Measurements from ENCODE around the gene ATG2A.

Gene ATG2A

DNA sequence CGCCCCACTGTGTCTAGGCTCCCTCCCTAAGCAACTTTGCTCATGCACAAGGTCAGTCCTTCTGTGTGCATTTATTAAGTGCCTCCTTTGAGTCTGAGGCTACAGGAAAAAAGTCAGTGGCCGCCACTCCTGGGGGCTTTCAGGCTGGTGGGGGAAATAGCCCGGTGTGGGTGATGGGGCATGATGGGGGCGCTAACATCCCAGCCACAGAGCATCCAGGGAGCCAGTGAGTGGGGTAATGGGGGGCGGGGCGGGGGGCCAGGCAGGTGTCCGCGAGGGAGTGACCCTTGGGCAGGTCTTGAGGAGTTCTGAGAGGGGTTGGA, 28.6 kb downstream of the ATG2A start:
- DNase-seq (ENCODE audit: low read depth in 1 of 2, low spot score in 1 of 2): no peak

DNA sequence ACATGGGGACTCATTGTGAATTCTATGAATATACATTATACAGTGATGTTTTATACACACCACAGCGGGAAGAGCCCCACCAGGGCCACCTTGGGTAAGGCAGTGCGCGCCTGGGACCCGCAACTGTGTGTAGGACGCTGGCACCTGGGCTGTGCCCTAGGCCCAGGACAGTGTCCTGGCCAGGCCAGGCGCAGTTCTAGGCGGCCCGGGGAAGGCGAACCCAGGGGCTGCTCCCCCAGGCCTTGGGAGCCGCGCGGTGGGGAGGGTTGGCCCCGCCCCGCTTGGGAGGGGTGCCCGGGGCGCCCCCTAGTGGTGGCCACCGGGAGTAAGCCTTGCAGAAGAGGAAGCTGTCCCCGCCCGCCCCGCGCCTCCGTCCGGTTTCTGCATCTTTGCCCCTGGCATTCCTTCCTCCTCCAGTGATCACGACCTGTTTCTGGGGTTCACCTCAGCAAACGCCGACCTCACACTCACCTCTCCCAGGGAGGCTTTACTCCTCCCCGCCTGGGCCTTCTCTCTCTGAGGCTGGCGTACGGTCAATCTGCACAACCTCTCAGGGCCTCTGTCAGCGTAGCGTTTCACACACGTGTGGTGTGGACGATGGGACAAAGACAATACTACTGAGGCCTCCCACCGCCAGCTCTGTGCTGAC, 29.1 kb downstream of the ATG2A start:
- DNase-seq (ENCODE audit: low read depth in 1 of 2, low spot score in 1 of 2): peak; percentile 74 to 77

DNA sequence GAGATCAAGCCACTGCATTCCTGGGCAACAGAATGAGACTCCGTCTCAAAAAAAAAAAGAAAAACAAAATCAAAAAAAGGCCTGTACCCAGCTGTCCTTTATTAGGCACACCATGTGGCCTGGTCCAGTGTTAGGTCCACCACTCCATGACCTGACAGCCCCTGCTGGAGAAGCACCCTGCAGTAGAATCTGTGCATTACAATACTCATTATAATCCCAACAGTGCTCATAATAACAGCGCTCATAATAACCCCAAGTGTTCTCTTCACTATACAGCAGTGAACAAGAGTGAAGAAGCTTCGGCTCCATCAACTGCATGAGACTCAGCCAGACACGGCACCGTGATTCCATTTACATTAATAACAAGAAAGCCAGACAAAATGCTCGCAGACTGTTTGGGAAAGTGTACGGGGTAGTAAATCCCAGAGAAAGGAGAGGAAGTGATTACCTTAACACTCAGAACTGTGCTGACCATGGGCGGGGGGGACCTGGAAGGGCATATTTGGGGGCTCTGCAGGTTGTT, 29.7 kb downstream of the ATG2A start:
- no peak for DNase-seq (ENCODE audit: low read depth in 1 of 2, low spot score in 1 of 2)

DNA sequence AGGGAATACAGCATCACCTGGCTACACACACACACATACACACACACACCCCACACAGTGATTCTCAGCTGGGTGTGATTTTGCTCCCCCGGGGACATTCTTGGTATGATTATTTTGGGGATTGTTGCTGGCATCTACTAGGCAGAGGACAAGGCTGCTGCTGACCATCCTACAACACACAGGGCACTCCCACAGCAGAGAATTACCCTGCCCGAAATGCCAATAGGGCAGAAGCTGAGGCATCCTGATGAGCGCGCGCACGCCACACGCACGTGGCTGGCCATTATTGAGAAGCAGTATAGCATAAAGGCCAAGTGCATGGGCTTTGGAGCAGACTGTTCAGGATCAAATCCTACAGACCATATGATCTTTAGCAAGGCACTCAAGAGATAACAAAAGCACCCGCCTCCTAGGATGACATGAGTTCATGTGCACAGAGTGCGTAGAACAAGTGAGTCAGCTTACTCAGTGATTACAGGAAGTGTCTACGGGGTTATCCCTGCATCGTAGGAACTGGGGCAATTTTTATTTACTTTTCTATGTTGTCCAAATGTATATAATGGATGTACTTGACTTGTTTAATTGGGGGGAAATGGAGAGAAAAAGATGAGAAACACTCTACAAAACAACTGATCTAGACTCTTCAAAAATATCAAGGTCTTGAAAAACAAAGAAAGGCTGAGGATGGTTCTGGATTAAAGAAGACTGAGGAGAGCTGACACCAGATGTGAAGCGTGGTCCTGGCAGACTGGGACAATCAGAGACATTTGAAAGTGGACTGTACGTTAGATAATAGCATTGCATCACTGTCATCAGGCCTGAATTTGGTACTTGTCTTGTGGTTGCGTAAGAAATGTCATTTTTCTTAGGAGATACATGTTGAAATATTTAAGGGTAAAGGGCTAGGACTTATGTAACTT, 31.4 kb downstream of the ATG2A start:
- no peak for DNase-seq (ENCODE audit: low read depth in 1 of 2, low spot score in 1 of 2)

DNA sequence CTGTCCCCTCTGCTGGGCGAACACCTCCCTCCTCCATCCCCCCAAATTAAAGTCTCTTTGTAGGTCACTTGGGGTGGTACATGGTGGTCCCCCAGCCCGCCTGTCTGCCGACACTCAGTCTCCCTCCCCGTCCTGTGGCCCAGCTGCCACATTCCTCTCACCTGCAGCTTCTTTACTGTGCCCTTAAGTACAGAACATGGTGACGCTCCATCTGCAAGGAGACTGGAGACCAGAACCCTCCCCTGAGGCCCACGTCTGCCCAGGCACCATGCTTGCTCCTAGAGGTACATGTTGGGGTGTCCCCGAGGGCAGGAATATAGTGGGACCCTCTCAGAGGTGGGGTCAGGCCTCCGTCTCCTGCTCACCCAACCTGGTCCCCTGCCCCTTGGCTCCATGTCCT, 33.0 kb downstream of the ATG2A start:
- no peak for DNase-seq (ENCODE audit: low read depth in 1 of 2, low spot score in 1 of 2)

DNA sequence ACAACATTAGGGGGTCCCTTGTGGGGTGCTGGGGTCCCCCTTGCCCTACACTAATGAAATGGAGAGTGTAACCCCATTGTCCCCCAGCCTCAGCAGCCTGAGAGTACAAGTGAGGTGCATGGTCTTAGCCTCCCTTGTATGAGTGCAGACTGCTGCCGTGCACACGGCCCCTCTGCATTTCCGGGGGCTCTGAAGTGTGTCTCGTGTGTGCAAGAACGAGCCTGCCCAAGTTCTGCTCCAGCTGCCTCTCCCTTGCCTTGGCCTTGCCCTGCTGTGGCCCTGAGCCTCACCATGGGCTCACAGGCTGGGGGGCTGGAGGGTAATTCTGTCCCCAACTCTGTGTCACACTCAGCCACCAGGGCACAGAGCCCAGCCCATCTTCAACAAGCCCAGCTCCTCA, 33.4 kb downstream of the ATG2A start:
- DNase-seq (ENCODE audit: low read depth in 1 of 2, low spot score in 1 of 2): no peak

DNA sequence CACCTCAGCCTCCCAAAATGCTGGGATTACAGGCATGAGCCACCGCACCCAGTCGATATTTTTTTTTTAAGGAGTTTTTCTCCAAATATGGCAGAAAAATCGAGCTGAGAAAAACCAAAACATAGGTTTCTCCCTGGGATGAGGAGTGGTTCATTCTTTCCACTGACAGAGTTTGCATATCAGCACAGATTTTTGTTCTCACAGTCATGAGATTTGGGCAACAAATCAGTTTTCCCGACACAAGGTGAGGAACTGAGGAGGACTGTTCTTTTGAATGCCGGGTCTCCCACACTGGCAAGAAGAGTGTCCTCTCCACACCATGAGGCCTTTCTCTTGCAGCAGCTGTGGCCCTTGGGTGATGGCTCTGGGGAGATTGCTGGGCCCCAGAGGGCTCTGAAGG, 34.8 kb downstream of the ATG2A start:
- no peak for DNase-seq (ENCODE audit: low read depth in 1 of 2, low spot score in 1 of 2)

DNA sequence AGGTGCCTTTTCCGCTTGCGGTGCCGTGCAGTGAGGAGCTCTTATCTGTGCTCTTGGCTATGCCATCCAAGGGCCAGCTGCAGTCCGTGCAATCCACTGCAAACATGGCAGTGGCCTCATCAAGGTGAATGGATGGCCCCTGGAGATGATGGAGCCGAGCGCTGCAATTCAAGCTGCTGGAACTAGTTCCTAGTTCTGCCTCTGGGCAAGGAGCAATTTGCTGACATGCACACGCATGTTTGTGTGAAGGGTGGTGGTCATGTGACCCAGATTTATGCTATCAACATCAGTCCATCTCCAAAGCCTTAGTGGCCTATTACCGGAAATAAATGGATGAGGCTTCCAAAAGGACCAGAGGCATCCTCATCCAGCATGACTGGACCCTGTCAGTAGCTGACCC, 35.5 kb downstream of the ATG2A start:
- DNase-seq (ENCODE audit: low read depth in 1 of 2, low spot score in 1 of 2): no peak

DNA sequence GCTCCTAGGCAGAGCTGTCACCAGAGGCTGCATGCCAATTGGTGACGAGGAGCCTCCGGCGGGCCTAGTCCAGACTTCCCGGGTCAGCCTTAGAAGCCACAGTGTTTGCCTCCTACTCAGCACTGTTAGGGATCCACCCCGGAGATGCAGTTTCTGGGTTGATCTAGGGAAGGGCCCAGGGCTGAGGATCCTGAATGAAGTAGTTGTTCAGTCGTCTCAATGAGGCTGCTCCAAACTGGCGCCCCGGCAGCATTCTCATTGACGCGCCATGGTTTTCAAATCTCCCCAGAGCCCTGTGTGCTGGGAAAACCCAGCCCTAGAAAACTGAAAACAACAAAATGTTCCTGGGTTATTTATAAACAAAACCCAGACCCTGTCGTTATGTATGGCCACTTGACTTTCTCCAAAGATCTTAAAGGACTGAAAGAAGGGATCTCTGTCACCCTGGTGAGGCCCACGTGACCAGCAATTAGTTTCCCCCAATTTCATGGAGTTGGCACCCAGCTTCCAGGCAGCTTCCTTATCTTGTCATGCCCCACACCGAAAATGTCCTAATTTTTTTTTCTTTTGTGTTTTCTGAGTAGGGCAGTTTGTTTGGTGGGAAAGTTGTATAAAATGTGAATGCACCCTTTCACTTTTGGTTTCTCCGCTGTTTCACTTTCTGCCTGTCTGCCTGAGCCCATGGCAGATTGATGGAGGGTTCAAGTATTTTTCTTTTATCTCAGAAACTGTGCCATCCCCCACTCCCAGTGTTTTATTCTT, 36.6 kb downstream of the ATG2A start:
- DNase-seq (ENCODE audit: low read depth in 1 of 2, low spot score in 1 of 2): no peak

DNA sequence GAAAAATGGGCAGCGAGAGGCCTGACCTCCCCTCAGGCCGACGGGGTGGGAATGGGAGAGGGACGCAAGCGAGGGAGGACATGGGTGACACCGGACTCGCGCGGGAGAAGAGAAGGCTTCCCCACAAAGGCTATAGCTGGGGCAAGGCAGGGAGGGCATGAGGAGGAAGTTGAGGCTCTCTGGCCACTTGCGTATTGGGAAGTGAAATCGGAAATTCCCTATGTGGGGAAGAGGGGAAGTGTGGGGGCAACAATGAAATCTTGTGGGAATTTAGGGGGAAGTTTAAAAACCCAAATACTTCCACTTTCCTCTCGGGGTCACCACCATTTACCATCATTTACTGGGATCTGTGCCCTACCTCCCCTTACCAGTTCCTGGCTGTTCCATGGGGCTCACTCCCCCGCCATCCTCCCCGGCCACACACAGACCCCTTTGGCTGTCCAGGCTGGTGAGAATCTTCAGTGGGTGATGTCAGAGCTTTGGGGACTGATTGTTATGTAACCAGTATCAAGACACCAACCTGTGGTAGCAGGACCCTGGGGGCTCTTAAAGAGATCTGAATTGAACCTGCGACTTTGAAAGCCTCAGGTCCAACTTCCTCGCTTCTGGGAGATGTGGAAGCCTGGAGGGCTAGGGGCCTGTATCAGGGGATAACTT, 37.6 kb downstream of the ATG2A start:
- no peak for DNase-seq (ENCODE audit: low read depth in 1 of 2, low spot score in 1 of 2)

DNA sequence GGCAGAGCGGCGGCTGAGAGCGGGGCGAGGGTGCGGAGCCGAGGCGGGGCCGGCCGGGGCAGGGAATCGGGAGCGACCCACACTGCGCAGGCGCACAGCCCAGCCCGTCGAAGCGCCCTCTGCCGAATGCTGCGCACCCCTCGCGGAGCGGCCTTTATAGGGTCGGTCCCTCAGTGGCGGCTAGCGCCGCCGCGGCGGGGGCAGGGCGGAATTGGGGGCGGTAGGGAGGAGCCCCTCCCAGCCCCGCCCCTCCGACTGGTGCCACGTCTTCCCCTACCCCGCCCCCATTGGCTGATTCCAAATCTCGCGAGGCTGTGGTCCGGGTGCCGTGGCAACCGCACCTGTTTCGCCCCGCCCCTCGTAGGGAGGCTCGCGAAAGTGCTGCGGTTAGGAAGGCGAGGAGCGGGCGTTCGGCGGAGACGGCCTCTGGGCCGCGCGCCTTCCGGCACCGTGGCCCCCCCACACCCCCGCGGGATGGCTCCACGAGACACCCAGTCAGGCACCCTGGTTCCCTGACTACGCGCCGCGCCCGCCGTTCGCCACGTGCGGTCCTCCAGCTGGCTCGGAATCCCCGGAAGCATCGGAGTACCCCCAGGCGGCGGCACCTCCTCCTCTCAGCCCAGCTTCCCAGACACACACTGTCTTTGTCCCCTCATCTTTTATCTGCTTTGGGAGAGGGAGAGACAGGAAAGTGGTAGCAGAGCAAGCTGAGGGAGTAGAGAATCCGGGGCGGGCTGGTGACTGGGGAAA, 38.3 kb downstream of the ATG2A start, which contains the start of gene EHD1:
Gene EHD1 (minus strand): TSS at position 128 of the 750 bp plus-strand sequence. CDS start 157 bp downstream, outside the sequence.
- DNase-seq (ENCODE audit: low read depth in 1 of 2, low spot score in 1 of 2): peak; percentile 97 to 100

DNA sequence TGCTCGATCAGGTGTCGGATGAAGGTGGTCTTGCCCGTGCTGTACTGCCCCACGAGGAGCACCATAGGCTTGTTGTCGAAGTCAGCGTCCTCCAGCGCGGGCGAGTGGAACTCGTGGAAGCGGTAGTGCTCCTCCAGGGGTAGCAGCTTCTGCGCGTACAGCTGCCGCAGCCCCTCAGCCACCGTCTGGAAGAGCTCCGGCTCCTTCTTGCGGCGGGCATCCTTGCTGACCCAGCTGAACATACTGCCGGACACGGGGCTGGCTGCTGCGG, 38.9 kb downstream of the ATG2A start:
- no peak for DNase-seq (ENCODE audit: low read depth in 1 of 2, low spot score in 1 of 2)

DNA sequence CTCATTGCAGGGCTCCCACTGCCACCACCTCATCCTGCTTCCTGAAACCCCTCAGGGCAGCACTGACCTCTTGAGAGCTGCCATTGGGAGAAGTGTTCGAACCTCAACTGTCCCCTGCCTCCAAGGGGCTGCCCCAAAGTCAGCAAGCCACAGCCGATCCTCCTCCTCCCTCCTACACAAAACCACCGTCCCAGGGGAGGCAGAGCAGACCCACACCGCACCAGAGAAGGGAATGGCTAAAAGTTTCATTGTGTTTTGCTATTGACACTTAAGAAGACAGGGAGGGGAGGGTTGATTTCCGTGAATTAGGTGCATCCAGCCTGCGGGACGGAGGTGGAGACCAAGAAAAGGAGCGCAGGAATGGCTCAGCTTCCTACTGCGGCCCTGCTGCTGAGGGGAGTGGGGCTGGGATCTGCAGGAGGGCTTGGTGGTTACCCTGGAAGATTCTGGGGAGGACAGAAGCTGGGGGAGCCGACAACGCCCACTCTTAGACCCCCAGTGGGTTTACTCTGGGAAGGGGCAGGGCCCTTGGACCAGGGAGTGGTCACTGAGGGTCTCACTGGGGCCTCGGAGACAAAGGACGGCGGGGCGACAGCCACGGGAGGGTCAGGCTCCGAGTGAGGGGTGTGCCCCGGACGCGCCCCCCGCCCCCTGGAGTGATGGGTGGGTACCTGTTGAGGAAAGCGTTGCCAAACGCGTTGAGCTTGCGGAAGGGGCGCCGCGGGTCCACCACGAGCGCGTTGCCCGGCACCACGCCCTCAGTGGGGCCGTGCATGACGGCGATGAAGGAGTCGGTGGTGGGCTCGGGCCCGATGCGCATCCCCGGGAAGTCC, 39.4 kb downstream of the ATG2A start:
- DNase-seq (ENCODE audit: low read depth in 1 of 2, low spot score in 1 of 2): no peak

DNA sequence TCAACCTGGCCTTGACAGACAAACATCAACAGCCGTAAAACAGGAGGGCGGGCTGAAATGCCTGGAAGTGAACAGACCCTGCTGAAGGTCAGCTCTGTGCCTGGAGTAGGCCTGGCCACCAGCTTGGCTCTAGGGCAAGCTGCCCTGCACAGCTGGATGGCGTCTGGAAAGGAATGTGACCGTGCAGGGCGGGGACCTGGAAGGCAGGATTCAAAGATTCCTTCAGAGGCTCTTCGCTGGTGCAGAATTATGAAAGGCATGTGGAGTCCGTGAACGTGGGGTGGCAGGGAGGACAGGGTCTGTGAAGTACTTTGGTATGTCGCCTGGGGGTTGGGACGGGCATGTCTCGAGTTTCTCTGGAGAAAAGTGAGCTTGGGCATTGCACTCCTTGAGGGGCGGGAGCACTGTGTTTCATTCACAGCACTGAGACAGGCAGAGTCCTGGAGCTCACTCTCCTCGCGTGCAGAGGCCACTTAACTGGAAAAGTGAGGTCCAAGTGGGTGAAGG, 40.1 kb downstream of the ATG2A start:
- no peak for DNase-seq (ENCODE audit: low read depth in 1 of 2, low spot score in 1 of 2)

DNA sequence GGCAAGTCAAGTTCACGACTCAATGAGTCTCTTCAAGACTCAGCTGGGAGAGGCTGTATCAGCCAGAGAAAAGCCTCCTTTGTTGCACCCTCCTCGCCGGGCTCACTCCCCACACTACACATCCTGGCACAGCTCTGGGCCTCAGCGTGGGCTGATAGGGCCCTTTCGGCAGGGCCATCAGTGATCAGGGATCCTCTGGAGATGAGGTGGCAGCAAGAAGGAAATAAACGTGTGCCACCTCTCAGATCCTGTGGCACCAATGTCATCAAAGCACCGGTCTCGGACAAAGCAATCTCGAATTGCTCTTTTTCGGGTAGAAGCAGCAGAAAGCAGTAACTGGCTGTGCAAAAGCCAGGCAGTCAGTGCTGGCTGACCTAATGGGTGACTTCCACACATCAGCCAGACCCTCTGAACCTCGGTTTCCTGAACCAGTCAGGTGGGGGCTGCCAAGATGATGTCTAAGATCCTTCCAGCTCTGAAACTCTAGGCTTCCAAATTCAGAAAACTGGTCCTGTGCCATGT, 40.7 kb downstream of the ATG2A start:
- no peak for DNase-seq (ENCODE audit: low read depth in 1 of 2, low spot score in 1 of 2)

DNA sequence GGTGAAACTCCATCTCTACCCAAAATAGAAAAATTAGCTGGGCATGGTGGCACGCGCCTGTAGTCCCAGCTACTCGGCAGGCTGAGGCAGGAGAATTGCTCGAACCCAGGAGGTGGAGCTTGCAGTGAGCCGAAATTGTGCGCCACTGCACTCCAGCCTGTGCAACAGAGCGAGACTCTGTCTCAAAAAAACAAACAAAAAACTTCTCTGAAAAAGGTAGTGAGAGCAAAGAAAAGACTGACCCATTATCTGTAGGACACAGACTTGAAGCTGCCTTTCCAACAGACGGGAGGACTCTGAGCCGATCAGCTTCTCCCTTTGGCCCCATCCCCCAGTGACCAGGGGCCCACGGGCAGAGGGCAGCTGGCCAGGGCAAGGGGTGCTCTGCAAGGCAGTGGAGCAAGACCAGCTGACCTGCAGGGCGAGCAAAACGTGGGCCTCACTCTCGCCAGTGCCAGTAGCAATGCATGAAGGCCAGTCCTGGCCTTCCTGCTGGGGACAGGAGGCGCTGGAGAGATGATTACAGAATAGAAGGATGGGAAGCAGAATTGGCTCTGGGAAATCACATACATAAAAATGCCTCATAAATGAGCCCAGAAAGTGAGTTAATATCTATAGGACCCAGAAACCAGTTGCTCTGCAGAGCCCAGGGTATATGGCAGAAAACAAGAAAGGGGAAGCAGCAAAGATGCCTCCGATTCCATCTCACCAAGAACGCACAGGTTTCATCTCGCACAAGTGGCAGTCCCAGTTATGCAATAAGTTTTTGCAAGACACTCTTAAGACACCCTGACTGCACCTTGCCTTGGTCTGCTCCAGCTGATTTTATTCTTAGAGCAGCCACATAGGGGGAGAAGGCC, 41.4 kb downstream of the ATG2A start:
- DNase-seq (ENCODE audit: low read depth in 1 of 2, low spot score in 1 of 2): no peak

DNA sequence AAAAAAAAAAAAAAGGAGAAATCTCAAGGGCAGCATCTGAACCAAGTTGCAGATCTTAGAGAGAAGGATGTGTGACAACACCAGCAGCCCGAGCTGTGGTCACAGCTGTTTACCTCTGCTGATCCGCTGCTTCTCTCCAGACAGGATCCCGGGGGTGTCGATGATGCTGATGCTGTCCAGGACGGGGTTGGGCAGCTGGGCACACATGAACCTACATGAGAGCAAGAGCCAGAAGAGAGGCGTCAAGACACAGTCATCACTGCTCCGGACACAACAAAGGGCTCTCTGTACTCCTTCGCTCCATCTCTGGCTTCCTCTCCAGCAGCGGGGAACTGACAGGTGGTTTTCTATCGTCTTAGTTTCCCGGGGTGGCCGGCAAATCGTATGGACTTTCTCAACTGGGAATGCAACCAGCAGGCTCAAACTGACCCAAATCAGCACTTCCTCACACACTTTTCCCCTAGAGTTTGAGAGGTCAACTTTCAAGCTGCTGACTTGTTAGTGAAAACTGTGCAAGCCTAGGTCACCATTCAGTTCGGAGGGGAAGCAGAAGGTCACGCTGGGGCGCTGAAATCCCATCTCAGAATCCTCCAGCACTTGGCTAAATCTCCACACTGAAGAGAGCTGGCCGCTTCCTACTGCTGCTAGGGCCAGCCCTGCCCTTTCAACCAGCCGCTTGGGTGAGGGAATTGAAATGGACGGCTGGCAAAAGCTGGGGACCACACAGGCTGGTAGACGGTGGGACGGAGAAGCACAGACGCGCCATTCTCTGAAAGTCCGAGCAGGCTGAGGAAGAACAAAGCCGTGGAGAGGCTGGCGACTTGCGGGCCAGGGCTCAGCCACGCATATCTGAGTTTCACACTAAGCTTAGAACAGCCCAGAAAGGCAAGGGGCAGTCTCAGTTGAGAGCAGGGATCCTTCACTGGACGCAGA, 42.4 kb downstream of the ATG2A start:
- no peak for DNase-seq (ENCODE audit: low read depth in 1 of 2, low spot score in 1 of 2)
